WERI-Rb-1 (cell line): ENCODE results near the gene MSH5.
A peak's percentile ranks its signal among the peaks of the same experiment; 100 is the strongest.

Experiments
- DNase-seq: peaks from one replicate; pipeline ENCODE4 v3.0.0-alpha.2; 2020
- H3K27ac ChIP-seq: fragments of 250-450 bp; sonication (Bioruptor Pico); 2 replicates; pipeline ENCODE4 v1.5.1; 2020; ENCODE audit warnings: mild to moderate bottlenecking, moderate library complexity
- H3K27me3 ChIP-seq: fragments of 250-450 bp; sonication (Bioruptor Pico); 2 replicates; pipeline ENCODE4 v1.5.1; 2021; ENCODE audit warnings: mild to moderate bottlenecking, low read depth, moderate library complexity; ENCODE audit not compliant: insufficient read depth, severe bottlenecking
- H3K36me3 ChIP-seq: fragments of 250-450 bp; sonication (Bioruptor Pico); 2 replicates; pipeline ENCODE4 v1.5.1; 2020; ENCODE audit warnings: mild to moderate bottlenecking, moderate library complexity
- H3K4me3 ChIP-seq: 2 replicates; pipeline ENCODE4 v1.5.1; 2011; ENCODE audit warnings: low read depth, mild to moderate bottlenecking, control low read depth, low read length
- H3K9me3 ChIP-seq: fragments of 250-450 bp; sonication (Bioruptor Pico); 2 replicates; pipeline ENCODE4 v1.5.1; 2021; ENCODE audit warnings: mild to moderate bottlenecking, moderate library complexity; ENCODE audit not compliant: severe bottlenecking
- TF ChIP-seq, protein P1 (sequence below): IDR thresholded peaks from 2 replicates; pipeline ENCODE4 v1.5.1; 2011; ENCODE audit warnings: low read depth, mild to moderate bottlenecking, control low read depth, inconsistent platforms, low read length

MSH5 gene

DNA sequence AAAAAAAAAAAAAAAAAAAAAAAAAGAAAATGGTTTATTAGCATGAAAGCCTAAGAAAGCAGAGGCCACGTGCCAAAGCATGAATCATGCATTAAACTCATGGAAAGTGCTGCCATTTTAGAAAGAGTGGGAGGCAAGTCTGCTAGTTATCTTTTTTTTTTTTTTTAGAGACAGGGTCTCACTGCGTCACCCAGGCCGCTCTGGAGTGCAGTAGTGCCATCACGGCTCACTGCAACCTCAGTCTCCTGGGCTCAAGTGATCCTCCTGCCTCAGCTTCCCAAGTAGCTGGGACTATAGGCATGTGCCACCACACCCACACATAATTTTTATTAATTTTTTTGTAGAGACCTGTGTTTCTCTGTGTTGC lies 32.2 kb downstream of the MSH5 start:
- no peak for DNase-seq
- Histone ChIP-seq H3K27ac (no peak overlapping the region), H3K9me3 (no peaks in the 10 kb centered on the region), H3K27me3 (no peaks in the 10 kb centered on the region), H3K36me3 (no peaks in the 10 kb centered on the region), H3K4me3 (no peak overlapping the region)
- TF ChIP-seq, protein P1, sequence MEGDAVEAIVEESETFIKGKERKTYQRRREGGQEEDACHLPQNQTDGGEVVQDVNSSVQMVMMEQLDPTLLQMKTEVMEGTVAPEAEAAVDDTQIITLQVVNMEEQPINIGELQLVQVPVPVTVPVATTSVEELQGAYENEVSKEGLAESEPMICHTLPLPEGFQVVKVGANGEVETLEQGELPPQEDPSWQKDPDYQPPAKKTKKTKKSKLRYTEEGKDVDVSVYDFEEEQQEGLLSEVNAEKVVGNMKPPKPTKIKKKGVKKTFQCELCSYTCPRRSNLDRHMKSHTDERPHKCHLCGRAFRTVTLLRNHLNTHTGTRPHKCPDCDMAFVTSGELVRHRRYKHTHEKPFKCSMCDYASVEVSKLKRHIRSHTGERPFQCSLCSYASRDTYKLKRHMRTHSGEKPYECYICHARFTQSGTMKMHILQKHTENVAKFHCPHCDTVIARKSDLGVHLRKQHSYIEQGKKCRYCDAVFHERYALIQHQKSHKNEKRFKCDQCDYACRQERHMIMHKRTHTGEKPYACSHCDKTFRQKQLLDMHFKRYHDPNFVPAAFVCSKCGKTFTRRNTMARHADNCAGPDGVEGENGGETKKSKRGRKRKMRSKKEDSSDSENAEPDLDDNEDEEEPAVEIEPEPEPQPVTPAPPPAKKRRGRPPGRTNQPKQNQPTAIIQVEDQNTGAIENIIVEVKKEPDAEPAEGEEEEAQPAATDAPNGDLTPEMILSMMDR: no peak

DNA sequence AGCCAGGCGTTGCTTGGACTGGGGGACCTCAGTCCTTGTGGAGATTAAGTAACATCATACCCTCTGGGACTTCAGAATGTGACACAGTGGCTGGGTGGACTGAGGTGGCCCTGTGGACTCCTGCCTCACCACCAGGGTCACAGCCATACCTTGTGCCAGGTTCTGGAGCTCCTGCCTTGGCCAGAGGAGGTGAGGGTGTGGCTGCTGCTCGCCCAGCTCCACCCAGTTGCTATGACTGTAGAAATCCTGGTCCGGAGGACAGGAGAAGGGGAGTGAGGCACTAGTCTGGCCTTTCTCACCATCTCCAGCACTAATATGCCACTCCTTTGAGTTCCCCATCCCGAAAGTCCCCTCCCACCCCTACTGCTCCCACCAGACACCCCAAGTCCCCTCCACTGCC lies 35.4 kb downstream of the MSH5 start:
- TF ChIP-seq, protein P1: peak; percentile 41; the same call in 1 of the 2 replicates
- no peaks in the 10 kb centered on the region for H3K27me3 ChIP-seq

DNA sequence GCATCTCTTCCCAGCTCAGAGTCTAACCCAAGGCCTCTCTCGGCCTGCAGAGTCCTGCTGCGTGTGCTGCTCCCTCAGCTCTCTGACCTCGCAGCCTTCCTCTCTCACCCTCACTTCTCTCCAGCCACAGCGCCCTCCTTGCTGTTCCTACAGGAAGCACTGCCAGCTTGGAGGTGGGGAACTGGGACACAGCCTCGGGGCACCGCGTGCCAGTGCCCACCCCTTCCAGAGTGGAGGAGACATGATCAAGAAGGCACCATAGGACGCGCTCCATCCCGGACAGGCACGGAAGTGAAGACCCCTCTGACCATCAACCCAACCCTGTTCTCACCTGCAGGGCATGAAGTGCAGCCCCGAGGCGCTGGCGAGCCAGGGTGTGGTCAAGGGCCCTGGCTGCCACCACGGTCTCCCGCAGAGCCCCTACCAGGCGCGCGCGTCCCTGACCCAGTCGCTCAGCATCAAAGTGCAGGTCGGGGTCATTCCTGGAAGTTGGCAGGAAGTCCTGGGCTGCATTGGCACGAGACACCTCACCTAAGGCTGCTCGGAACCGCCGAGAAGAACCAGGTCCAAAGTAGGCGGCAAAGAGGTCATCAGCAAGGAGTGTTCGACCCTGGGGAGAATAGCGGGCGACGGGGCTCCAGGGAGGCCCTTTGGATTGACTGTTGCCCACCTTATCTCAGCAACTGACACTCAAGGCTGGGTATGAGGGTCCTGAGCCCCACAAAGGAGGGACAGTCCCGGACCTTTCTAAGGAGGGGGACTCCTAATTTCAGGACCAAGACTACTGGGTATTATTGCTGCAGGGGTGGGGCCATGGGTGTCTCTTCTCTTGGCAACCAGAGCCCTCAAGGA lies 36.1 kb downstream of the MSH5 start:
- Histone ChIP-seq H3K9me3 (no peaks in the 10 kb centered on the region), H3K27ac (peak overlapping the region; percentile 66), H3K36me3 (peaks cover 35% of the 10 kb centered on the region), H3K27me3 (no peaks in the 10 kb centered on the region), H3K4me3 (no peak overlapping the region)
- TF ChIP-seq, protein P1: no peak
- DNase-seq: no peak

More for the DNA sequence above, 35.4 kb downstream of the MSH5 start:
- H3K36me3 ChIP-seq: peaks cover 28% of the 10 kb centered on the region
- peak; percentile 84 for DNase-seq
- H3K4me3 ChIP-seq: no peak overlapping the region
- H3K27ac ChIP-seq: peak overlapping the region; percentile 66
- no peaks in the 10 kb centered on the region for H3K9me3 ChIP-seq

DNA sequence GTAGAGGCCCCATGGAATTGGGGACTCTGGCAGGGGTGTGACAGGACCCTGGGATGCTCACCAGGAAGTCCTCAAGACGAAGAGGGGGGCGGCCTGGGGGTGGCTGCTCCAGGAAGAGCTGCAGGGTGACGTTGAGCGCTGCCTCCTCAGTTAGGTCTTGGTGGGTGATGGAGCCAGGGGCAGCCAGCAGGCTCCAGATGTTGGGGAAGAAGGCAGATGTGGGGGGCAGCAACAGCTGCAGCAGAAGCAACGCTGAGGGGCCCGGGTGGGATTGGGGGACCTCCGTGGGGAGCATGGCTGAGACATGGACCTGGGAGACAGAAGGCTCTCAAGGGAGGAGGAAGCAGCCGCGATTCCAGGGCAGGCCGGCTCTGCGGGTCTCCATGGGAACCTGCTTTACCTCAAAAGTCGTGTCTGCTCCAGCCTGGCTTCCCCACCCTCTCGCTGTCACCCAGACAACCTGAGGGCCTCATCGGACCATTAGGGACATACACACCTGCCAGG lies 36.7 kb downstream of the MSH5 start:
- DNase-seq: no peak
- Histone ChIP-seq H3K27me3 (no peaks in the 10 kb centered on the region), H3K4me3 (no peak overlapping the region), H3K9me3 (no peaks in the 10 kb centered on the region), H3K36me3 (peaks cover 42% of the 10 kb centered on the region), H3K27ac (peak overlapping the region; percentile 9; the same call in 1 of the 2 replicates)
- TF ChIP-seq, protein P1: no peak

DNA sequence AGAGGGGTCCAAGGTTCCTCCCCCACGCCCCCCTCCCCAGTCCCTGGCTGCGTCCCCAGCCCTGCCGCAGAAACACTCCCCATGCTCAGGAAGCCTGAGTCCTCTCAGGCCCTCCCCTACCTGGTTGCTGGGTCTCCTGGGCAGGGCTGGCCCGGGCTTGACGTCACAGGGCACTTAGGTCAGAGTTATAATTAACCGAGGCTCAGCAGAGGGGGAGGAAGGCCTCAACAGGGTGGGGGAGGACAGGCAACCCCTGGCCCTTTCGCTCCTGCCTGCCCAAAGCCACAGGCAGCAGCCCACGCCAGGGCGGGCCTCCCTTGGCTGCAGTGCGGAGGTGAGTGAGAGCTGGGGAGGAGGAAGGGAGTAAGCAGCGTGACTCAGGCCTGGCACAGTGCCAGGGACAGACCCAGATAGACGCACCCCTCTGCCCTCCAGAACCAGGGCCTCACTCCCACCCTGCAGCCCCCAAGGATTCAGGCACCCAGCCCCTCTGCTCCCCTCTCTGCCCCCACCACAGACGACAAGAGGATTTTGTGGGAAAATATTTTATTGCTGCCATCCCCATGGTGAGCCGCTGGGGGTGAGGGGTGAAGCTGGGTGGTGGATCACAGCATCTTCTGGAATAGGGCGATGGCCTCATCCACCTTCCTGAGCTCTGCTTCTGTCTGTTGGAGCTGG lies 37.3 kb downstream of the MSH5 start, which contains the start of gene VWA7:
VWA7 (minus strand) TSS at position 340 of the 678 bp plus-strand sequence. CDS start 549 bp downstream, outside the sequence.
- H3K27ac ChIP-seq: peak within 1 kb of the TSS; percentile 9
- H3K9me3 ChIP-seq: no peaks in the 10 kb centered on the region
- DNase-seq: peak; percentile 80
- TF ChIP-seq, protein P1: no peak
- H3K36me3 ChIP-seq: peaks cover 48% of the 10 kb centered on the region
- H3K27me3 ChIP-seq: no peaks in the 10 kb centered on the region
- no peak within 1 kb of the TSS for H3K4me3 ChIP-seq
